Erythroblast (primary cell): ENCODE results near the gene ALKBH3.

ENCODE experiments used
- GATA1 ChIP-seq: IDR thresholded peaks from 2 replicates; pipeline ENCODE4 v1.6.1; 2011; ENCODE audit warnings: low read depth, mild to moderate bottlenecking, control low read depth, low read length, moderate library complexity
- POLR2A ChIP-seq: IDR thresholded peaks from 2 replicates; pipeline ENCODE4 v1.6.1; 2011; ENCODE audit warnings: mild to moderate bottlenecking, low read length

DNA sequence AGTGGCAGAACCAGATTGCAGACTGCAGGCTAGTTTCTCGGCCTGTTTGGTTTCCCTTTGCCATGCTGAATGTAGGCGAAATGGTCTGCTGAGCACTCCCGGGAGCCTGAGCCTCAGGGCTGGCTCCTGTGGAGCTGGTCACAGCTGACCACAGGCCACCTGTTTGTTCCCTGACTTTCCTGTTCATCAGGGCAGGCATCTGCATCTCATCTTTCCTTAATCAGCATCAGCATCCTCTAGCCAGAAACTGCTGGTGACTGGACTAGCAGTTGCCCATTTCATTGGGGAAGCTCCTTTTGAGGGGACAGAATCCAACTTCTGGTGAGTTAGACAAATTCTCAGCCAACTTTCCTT, 41.6 kb downstream of the ALKBH3 start:
- TF ChIP-seq POLR2A: no peak
- no peak for TF ChIP-seq GATA1
